ENCODE data around the gene USP49.

USP49 gene

GRCh38 chr6:41936073-41936837, 41.1 kb upstream of the USP49 start:
- DNase-seq (ENCODE audit: low read depth), result peak; percentile 52
- peak; percentile 93 for TF ChIP-seq CTCF (IDR thresholded peaks at IDR 0.05; ENCODE audit: low read depth, low read length, missing control alignments)
- no peak overlapping the region for H3K4me3 ChIP-seq (ENCODE audit: low read depth, low read length)

DNA sequence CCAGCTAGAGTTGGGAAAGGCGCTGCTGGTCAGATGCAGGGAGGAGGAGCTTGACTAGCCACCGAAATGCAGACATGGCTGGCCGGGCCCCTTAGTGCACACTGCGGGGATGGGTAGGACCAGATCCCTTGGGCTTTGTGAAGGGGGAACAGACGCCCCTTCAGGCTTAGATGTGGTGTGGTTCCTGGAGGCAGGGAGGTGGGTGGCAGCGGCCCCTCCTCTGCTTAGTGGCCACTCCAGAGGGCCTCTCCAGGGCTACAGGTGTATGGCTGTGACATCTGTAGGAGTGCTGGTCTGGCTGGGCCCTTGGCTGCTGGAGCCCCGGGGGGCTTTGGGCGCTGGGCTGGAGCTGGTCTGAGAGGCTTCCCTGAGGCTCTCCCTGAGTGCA, 40.5 kb upstream of the USP49 start:
- no peak for DNase-seq (ENCODE audit: low read depth)
- TF ChIP-seq CTCF (IDR thresholded peaks at IDR 0.05; ENCODE audit: low read depth, low read length, missing control alignments), result no peak
- H3K4me3 ChIP-seq (ENCODE audit: low read depth, low read length), result no peak overlapping the region

DNA sequence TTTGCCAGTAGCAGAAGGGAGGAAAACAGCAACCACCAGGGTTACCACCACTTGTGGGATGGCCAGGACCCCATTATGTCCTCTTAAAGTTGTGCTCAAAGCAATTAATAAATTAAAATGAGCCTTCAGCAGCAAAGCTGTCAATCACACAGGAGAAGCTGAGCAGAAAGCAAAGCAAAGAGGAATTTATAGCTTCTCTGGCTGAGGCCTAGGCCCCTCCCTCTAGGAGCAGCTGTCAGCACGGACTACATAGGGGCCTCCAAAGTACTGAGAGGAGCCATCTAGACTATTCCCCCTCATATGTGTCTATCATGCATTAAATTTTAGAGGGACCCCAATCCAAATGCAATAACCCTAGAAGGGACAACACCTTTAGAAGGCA, 40.0 kb upstream of the USP49 start:
- no peak overlapping the region for H3K4me3 ChIP-seq (ENCODE audit: low read depth, low read length)
- peak; percentile 1 for TF ChIP-seq CTCF (IDR thresholded peaks at IDR 0.05; ENCODE audit: low read depth, low read length, missing control alignments)
- no peak for DNase-seq (ENCODE audit: low read depth)

DNA sequence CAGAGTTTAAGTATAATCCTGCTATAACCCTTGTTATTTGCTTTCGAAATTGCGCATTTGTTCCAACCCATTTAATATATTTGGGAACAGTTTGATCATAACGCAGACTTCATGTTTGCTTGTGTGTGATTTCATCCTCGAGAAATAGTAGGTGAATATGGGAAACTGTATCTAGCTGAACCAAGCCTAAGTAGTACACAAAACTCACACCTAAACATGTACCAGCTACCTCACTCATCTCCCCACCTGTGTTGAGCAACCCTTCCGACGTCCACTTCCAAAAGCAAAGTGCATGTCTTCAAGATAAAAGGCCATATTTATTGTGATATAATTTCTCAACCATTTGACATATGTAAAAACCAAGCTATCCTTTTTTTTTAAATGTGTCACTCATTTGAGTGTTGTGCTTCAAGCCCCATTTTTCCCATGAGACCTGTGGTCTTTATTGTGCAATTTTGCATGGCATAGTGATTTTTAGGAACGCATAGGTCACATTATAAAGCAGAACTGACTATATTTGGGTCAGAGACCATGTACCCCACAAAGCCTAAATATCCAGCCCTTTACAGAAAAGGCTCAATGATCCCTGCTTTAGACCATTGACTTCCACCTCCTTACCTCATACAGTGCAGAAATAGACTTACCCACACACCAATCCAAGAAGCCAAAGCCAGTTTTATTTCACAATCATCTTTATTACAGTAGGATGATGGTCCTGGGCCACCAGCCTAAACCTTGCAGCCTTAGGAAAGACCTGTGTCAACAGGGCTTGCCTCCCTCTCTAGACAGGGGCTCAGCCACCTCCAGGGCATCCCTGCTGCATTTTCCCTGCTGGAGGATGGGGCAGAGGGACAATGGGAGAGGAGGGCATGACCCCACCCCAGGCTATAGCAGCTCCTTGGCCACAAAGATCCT, 39.4 kb upstream of the USP49 start:
- no peak overlapping the region for H3K4me3 ChIP-seq (ENCODE audit: low read depth, low read length)
- no peak for TF ChIP-seq CTCF (IDR thresholded peaks at IDR 0.05; ENCODE audit: low read depth, low read length, missing control alignments)
- no peak for DNase-seq (ENCODE audit: low read depth)

GRCh38 chr6:41932378-41932777, 37.2 kb upstream of the USP49 start:
- no peak overlapping the region for H3K4me3 ChIP-seq (ENCODE audit: low read depth, low read length)
- no peak for TF ChIP-seq CTCF (IDR thresholded peaks at IDR 0.05; ENCODE audit: low read depth, low read length, missing control alignments)
- no peak for DNase-seq (ENCODE audit: low read depth)

DNA sequence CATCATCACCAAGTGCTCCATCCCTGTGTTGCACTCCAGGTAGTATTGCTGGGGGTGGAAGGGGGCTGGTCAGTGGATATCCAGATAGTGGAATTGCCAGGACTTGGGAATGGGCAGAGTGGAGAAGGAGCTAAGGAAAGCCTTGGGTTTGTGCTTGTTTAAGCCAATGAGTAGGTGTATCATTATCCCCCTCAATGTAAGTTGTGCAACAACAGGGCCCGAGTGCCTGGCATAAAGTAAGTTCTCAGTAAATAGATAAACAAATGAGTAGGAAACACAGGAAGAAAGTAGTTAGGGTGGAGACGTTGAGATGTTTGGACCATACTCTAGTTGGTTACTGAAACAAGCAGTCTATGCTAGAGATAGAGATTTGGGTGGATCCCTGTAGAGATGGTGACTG, 36.6 kb upstream of the USP49 start:
- TF ChIP-seq CTCF (IDR thresholded peaks at IDR 0.05; ENCODE audit: low read depth, low read length, missing control alignments), result no peak
- DNase-seq (ENCODE audit: low read depth), result no peak
- no peak overlapping the region for H3K4me3 ChIP-seq (ENCODE audit: low read depth, low read length)
